GM19324 (cell line): ENCODE results near the gene TFEB.

Source experiments
- ATAC-seq: cut with Tn5 transposase; IDR thresholded peaks from one replicate; pipeline ENCODE4 v1.9.1; 2021; ENCODE audit warnings: mild to moderate bottlenecking, moderate library complexity; ENCODE audit not compliant: unreplicated experiment, low FRiP score

The TFEB gene

DNA sequence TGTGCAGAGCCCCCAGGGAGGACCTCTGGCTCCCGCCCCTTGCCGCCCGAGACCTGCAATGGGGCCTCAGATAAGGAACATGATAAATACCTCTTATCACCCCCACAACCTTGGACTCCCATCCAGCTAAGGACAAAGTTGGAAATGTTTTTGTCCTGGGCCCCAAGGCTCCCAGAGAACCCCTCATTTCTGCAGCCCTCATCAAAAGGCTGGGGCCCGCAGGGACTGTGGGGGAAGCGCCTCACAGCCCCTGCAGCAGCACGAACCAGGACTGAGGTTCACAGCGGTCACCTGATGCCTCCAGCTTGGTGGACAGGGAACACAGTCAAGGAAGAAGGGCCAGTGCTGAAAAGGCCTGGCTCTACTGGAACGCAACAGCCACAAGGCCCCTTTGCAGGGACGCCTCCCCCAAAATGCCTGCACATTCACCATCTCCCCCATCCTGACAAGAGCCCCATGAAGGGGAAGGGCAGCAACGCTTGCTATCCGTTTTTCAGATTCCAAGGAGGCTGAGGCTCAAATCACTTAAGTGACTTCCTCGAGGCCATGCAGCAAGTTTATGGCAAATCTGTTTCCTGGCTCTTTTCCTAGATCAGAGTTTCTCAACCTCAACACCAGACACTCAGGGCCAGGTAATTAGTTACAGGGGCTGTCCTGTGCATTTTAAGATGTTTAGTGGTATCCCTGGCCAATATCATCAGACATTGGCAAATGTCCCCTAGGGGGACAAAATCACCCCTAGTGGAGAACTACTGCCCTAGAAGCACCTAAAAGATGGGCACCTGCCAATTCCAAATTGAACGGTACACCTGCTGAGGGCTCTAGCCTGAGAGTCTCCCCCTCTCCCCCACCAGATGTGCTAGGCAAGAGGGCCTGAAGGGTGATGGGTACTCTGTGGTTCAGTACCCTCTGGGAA is 10.6 kb downstream of the TFEB start:
- ATAC-seq, result no peak

DNA sequence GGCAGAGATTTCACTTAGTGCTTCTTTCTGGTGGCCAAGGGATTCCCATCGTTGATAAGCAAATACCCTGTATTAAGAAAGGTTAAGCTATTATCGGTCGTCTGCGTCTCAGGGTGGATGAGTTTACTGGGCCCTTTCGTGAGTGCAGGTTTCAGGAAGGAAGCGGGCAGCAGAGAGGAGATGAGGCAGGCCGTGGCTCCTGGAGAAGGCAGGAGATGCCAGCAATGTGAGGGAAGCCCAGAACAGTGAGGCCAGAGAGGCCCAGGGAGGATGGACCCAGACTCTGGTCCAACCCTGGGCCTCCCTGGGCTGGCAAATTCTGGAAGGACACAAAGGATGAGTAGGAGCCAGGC is 11.2 kb downstream of the TFEB start:
- no peak for ATAC-seq

DNA sequence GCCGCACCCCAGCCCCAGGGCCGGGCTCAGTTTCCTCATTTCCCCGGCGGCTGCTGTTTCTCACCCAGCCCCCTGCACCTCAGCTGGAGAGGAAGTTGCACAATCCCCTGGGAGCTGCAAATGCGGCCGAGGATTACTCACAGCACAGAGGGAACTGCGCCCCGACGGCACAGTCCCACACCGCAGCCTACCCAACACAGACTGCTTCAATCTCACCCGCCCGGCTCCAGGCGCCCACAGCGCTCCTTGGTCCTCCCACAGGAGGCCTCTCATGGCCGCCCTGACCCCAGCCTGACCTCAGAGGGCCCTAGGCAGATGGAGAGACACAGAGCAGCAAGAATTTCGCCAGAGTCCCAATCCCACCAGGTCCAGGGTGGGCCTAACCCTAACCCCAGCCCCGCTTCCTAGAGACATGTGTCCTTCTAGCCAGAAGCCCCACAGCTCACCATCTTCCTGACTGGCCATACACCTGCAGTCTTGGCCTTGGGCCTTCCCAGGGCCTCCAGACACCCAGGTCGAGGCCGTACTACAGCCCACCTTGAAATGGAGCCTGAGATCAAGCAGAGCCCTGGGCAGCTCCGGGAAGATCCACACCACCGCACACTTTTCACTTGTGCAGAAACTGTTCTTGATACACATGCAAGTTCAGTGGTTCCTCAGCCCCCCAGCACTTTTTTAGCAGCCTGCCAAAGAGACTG is 11.7 kb downstream of the TFEB start:
- ATAC-seq, result no peak

DNA sequence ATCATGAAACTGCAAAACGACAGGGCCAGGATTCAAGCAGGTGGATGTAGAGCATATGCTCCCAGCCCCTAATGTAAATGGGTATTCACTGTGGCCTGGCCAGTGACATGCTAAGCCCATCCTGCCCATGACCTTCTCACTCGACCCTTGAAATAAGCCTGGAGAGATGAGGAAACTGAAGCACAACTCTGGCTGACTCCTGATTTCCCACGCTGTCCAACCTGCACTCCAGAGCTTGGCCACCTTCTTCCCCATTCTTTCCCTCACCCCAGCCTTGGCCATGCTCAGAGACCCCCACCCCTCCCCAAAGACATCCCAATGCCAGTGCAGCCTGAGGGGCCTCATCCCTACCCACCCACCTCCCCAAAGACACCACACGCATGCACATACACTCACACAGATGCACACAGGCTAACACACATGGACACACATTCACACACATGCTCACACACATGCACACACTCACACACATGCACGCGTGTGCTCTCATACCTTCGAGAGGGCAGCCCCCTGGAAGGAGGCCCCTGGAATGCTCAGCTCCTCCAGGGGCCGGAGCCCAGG is 12.4 kb downstream of the TFEB start:
- ATAC-seq, result no peak

DNA sequence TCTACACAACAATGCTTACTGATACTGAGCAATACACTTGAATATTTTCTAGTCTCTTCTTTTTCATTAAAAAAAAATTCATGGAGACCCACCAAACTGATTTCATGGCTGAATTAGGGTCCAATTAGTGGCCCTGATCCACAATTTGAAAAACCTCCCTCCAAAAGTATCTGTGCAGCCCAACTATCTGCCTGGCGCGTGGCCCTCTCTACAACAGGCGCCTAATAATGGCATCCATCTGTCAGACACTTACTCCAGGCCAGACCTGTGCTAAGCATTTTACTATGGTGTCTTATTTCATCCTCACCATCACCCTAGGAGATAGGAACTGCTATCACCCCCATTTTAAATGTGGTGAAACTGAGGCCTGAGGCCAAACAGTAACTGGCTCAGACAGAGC is 14.0 kb downstream of the TFEB start:
- ATAC-seq, result no peak

DNA sequence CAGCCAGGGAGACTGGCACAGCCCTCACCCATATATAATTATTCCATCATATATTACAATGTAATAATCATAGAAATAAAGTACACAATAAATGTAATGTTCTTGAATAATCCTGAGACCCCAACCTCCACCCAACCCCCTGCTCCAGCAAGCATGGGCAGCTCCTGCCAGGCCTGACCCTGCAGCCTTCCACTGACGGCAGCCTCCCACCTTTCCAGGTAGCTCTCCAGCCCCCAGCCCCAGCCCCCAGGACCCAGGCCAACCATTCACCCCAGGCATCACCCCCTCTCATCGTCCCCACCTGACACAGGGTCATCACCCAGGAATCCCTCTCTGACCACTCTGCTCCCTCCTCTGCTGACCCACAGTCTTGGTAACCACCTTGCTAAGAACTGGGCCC is 14.6 kb downstream of the TFEB start:
- ATAC-seq, result no peak

DNA sequence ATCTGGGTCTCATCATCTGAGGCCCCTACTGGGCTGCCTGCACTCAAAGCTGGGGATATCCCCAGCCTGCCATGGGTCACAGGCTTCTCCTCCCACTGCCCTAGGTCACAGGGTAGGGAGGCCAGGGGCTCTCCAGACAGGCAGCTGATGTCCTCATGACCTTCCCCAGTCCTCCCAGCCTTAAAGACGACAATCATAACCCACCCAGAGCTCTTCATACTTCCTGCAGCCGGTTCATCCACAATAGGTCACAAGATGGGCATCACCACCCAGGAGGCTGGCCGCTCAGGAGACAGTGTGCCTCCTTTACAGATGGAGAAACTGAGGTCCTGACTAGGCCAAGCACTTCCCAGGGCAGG is 15.2 kb downstream of the TFEB start:
- ATAC-seq, result no peak

DNA sequence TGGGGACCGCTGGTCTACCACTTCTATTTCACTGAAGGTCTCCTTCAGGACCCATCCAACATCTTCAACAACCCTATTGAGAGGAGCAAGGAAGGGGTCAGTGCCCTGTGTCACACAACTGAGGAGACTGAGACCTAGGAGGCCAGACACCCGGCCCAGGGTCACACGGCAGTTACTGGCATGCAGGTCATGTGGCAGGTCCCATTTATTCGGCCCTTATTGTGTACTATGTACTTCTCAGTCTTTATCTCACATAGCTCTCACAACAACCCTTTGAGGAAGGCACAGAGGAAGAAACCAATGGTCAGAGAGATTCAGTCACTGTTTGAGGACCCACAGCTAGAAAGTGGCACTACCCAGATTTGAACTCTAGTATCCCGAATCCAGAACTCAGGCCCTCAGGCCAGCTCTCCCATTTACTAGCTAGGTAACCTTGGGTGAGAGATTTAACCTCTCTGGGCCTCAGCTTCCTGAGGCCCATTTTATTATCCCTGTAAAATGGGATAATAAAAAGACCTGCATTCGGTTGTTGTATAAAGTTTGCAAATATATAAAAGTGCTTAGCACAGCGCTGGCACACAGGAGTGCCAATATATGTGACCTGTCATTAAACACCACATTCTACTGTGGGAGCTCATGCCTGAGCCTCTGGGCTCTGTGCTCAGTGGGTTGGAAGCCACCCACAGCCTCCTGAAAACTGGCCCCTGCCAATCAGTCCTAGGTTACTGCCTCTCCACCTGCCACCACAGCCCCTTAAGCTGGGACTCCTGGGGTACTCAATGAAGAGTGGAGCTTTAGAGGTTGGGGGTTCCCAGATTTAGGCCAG is 15.8 kb downstream of the TFEB start:
- no peak for ATAC-seq

DNA sequence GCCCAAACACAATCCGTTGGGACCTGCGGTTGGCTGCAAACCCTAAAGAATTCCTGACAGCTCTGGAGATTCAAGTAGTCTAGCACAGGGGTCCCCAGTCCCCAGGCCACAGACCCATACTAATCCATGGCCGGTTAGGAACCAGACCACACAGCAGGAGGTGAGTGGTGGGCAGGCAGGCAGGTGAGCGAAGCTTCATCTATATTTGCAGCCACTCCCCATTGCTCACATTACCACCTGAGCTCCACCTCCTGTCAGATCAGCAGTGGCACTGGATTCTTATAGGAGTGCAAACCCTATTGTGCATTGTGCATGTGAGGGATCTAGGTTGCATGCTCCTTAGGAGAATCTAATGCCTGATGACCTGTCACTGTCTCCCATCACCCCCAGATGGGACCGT is 16.6 kb downstream of the TFEB start:
- ATAC-seq, result no peak

DNA sequence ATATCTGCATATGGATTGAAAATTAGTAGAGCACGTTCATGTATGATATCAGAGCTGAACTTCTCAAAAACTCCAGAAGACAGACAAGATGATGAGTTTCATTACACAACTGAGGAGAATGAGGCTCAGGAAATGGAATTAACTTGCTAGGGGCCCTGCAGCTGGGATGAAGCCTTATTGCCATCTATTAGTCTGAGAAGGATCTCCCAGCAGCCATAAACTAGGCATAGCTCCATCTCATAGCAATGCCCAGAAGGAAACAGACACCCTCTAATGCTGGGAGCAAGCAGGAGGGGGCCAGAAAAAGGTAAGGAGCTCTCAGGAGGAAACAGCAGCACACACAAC is 18.0 kb downstream of the TFEB start:
- ATAC-seq, result no peak

DNA sequence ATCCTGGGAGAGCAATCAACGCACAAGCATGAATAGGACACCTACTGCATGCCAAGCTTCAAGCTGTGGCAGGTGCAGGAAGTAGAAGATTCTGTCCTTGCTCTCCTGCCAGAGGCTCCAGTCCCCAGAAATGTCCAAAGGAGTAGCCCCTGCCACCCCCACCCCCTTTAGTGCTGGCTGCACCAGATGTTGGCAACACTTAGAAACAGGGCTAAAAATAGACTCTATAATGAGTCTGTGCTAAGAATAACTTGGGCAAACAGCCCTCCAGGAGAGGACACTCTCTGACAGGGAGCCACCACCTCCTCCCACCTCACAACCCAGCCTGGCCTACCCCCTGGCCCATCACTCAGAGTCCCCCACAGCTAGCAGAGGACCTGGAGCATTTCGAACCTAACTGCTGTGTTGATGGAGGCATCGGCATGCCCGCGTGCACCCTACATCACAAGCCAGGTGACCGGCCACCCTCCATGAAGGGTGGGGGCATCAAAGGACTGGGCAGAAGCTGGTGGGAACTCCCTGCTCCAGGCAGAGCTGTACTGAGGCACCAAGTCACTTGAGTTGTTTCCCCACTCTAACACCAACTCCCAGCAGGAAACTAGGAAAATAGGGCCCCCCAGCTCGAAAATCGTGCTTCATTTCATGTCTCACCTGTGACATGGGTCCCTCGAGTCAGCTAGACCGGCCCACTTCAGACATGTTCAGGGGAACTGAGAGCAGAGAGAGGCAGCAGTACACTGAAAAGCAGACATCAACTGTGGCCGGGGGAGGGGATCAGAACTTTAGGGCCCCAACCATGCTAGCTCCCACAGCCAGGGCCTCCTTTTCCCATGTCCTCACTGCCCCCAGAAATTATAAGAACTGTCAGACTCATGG is 18.7 kb downstream of the TFEB start:
- no peak for ATAC-seq

DNA sequence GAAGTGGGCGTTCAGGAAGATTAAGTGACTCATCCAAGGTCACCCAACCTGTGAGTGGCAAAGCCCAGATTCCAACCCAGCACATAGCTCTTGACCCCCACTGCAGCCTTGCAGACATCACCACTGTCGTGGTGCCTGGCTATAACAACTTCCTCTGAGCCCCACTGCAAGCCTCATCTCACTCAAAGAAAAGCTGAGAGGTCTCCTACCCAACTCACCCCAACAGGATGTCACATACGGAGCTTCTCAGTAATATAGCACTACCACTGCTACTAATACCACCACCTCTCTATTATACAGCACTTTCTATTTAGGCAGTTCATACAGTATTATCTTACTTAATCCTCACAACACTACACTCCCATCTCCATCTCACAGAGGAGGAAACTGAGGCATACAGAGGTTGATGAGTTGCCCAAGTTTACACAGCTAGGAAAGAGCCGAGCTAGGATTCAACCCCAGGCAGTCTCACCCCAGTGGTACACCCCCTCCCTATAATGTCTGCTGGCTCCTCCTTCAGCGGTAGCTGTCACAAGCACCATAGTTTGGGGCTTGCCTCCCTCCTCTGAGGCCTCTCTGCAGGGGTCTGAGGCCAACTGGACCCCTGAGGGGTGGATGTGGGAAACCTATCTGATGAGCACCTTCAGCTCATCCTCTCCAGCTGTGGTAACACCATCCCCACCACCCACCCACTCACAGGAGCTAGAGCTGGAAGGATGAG is 19.5 kb downstream of the TFEB start:
- no peak for ATAC-seq

DNA sequence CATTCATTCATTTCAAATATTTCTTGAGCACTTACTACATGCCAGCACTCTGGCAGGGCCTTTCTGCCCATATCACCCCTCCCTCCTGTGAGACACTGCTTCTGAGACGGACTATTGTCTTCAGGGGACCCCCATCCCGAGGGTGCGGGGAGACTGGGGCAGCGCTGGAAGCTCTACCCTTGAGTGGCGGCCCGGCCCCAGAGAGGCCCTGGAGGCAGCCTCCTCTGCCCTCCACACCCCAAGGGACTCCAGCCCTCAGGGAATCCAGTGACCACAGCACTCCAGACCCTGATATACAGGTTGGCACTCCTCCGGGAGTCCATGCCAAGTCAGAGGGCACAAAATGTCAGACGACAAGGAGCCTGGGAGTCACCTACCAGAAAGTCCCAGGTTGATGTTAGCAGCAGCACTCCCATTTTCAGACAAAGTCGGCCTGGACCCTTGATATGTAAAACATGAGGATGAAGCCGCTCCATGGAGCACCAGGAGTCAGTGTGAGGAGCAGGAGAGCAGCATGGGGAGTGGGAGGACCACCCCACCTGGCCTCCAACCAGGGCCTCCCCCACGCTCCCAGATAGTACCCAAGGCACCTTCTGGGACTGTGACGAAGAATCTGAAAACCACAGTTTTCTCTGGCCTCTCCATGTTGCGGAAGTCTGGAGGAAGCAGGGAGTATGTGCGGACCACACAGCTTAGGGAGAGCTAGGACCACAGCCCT is 20.7 kb downstream of the TFEB start:
- no peak for ATAC-seq

DNA sequence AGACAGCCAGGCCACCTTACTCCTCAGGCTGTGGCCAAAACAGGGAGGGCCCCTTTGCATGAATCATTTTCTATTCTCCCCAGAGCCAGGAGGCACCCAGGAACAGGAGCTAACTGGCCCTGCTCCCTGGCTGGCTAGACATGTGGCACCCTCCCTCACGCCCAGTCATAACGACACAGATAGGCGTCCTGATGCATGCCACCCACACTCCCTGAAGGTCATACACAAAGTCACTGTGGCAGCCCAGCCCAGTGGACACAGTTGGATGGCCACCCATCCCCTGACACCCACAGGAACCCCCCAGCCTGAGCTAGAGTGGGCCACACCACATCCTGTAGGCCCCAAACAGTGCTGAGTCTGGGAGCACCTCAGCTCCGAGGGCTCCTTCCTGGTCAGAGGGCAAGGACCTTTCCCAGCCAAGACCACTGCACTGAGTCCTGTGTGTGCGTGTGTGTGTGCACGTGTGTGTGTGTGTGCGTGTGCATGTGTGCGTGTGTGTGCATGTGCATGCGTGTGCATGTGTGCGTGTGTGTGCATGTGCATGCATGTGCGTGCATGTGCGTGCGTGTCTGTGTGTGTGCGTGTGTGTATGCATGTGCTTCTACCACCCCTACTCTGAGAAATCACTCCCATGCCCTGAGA is 21.6 kb downstream of the TFEB start:
- peak; percentile 38 for ATAC-seq

DNA sequence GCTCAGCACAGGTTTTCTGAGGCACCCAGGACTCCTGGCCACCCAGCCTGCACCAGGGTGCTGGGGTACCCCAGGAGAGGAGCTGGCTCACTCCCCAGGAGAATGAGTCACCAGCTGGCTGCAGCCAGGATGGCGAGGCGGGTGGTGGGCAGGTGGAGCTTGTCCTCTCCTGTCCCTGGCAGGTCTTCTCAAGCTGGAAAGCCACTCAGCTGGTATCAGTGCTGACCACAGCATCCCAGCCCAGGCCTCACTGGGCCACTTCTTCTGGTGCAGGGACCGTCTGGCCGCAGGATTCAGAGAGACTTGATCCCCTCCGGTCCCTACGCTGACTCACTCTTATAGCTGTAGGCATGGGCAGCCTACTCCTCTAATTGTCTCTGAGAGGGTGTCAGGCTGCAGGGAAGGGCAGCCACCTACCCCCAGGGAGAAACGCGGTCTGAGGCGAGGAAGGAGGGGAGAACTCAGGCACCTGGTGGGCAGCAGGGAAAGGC is 22.2 kb downstream of the TFEB start:
- peak; percentile 2 for ATAC-seq

DNA sequence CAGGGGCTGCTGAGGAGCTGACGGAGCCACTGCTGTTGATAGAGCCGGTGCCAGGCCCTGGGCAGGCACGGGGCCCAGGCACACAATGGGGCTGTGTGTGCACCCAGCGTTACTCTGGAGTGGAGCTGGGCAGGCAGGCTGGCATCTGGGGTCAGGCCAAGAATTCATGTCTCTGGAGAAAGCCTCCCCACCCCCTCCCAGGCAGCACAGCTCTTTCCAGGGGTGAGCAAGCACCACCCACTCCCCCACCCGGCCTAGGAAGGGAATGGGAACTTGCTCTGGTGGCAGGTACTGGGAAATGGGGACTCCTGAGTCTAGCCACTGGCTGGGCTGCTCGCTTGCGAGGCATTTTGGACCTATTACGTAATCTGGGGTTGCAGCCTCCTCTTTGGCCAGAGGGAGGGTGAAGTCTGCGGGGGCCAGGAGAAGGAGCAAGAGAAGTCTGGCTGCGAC is 22.7 kb downstream of the TFEB start:
- ATAC-seq, result no peak

DNA sequence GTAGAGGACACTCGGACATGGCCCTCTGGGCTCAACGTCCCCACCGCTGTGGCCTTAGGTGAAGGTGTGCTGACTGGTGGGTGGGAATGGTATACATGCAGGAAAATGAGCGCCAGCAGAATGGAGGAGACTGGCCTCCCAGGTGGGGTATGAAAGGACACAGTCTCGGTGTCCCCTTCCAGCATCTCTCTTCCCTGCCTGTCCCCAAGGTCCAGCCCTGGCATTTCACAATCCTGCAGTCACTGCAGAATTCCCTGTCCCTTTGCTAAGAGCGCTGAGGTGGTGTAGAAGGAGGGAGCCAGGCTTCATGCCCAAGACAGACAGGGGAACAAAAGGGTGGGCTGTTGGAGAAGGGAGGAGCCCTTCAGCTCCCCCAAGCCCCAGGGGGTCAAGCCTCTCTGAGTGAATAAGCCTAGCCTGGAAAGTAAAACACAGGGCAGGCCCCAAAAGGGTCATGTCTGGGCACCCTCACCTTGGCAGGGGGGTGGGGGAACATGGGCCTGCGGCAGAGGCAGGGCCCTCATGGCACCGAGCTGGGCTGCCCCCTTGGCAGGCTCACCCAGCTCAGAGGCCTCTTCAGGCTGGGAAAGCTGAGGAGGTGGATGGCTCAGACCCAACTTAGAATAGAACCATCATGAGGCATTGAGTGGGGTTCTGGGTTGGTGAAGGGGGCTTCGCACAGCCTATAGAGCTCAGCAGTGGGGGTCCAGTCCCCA is 23.9 kb downstream of the TFEB start:
- ATAC-seq, result no peak
